Pancreas (tissue), 10 donors: Measurements from ENCODE around the gene ATRNL1. TPM values are rescaled to one million over a fixed set of nuclear protein-coding genes. Genes with fewer than 3 reads are reported as not detected.
"Not testable (repeated sequence)": the region's sequence is repeated elsewhere in the genome, so short reads cannot be mapped to it uniquely, and the experiment has no call there.

Experiments
- ATAC-seq, 4 donors: fragments of 200-7000 bp; cut with Tn5 transposase; one replicate each; pipeline versions ENCODE4 v1.8.0 to v1.9.1; 2020; ENCODE audit warnings: mild to moderate bottlenecking in 4 of 4, moderate library complexity in 4 of 4
- DNase-seq, 6 donors: peaks; one replicate each; pipeline ENCODE4 v3.0.0-alpha.2; 2020
- FAIRE-seq: peaks from 2 replicates; lab custom pipeline; 2012; peaks lifted over from hg19 to GRCh38; lab: Jason Lieb, UNC
- H3K27ac ChIP-seq, 4 donors: fragments of 200-600 bp; sonication (generic); 1 replicate in 3 of 4; 2 replicates in 1 of 4; pipeline versions ENCODE4 v1.5.0 to v1.8.0; 2020
- H3K27me3 ChIP-seq, 4 donors: fragments of 200-600 bp; one replicate each; pipeline ENCODE4 v1.8.0; 2021
- H3K36me3 ChIP-seq, 3 donors: fragments of 200-600 bp; sonication (generic) in 1 of 3; one replicate each; pipeline versions ENCODE4 v1.5.0 to v1.8.0; 2020 to 2021
- H3K4me1 ChIP-seq, 3 donors: fragments of 200-600 bp; one replicate each; pipeline ENCODE4 v1.8.0; 2021
- H3K4me3 ChIP-seq, 4 donors: fragments of 200-600 bp; sonication (generic) in 2 of 4; one replicate each; pipeline versions ENCODE4 v1.5.0 to v1.8.0; 2020 to 2021
- H3K9me3 ChIP-seq, 4 donors: fragments of 200-600 bp; one replicate each; pipeline ENCODE4 v1.8.0; 2021
- WGBS, 2 donors: extraction: QIAGEN DNeasy Blood & Tissue Kit; methylation state at CpG; one replicate each; pipeline ENCODE4 v1.1.7; 2013; 5-methylcytosine and 5-hydroxymethylcytosine counted together
- intact Hi-C, 3 donors: fragments of 100-400 bp; cut with DNase I; formaldehyde crosslinking; loops; one replicate each; pipeline versions ENCODE4 v1.11.1 to v1.14.2; 2022
- polyA plus RNA-seq, 2 donors: library from polyadenylated mRNA; stranded (reverse); fragments of 200-250 nt; gene quantifications; one replicate each; pipeline ENCODE4 v1.2.3, GENCODE V29; 2013
- total RNA-seq, 6 donors: library from RNA; stranded (reverse); fragmentation: NEBNext Ultra II Directional in 4 of 6; extraction: Animal tissue kit (Norgen Biotek cat#: 25700) in 4 of 6; gene quantifications; one replicate each; pipeline versions ENCODE4 v1.2.1 to v1.2.4, GENCODE V29; 2021 to 2023
- TF ChIP-seq, protein P1 (sequence below), 4 donors: fragments of 200-600 bp; sonication (generic) in 3 of 4; IDR thresholded peaks; one replicate each; pipeline versions ENCODE4 v1.5.0 to v1.8.0; 2021; ENCODE audit warnings: antibody characterized with exemption in 4 of 4
- donor health status: healthy with polysubstance abuse.
- donor health status: DM: no; HTN: no; CAD: no; lungs with moderate emphysema.
- donor health status: DM: no; HTN: no; CAD: no.
- donor health status: control.
- donor health status: control.
- donor health status: Bipolar disorder and iron deficiency.
- donor health status: DM: yes; HTN: yes; CAD: no.
- donor health status: DM: no; HTN: no; CAD: no.
- donor health status: DM: no; HTN: no; CAD: no.
- donor health status: DM: yes; HTN: yes; CAD: no.

ATRNL1 gene
- total and polyA plus RNA-seq, 8 donors = 0.91 to 5.7 (median 3.9) TPM

DNA sequence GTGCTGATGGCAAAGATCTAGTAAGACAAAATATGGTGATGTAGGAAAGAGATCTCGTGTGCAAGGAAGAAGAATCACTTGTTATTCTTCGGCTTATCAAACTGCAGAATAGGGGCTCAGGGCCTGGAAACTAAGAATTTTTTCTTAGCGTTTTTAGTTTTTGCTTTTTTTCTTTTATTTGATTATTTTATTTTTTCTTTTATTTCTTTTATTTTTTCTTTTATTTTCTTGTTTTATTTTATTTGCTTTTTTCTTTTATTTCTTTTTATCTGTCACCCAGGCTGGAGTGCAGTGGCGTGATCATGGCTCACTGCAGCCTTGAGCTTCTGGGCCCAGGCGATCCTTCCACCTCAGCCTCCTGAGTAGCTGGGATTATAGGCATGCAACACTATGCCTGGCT, 70.0 kb downstream of the ATRNL1 start:
- intact Hi-C loops = no loop called here
- no peak for DNase-seq
- Histone ChIP-seq H3K36me3 (no peaks in the 10 kb centered on the region), H3K4me1 (no peaks in the 10 kb centered on the region), H3K9me3 (no peaks in the 10 kb centered on the region), H3K27me3 (no peaks in the 10 kb centered on the region), H3K27ac (no peak overlapping the region), H3K4me3 (no peak overlapping the region)
- ATAC-seq = no peak
- TF ChIP-seq, protein P1, sequence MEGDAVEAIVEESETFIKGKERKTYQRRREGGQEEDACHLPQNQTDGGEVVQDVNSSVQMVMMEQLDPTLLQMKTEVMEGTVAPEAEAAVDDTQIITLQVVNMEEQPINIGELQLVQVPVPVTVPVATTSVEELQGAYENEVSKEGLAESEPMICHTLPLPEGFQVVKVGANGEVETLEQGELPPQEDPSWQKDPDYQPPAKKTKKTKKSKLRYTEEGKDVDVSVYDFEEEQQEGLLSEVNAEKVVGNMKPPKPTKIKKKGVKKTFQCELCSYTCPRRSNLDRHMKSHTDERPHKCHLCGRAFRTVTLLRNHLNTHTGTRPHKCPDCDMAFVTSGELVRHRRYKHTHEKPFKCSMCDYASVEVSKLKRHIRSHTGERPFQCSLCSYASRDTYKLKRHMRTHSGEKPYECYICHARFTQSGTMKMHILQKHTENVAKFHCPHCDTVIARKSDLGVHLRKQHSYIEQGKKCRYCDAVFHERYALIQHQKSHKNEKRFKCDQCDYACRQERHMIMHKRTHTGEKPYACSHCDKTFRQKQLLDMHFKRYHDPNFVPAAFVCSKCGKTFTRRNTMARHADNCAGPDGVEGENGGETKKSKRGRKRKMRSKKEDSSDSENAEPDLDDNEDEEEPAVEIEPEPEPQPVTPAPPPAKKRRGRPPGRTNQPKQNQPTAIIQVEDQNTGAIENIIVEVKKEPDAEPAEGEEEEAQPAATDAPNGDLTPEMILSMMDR (IDR thresholded peaks at IDR 0.05) = no peak
- WGBS, 2 donors = 93 to 96% methylated on average over 5 of the region's 5 CpGs
- no peak for FAIRE-seq

DNA sequence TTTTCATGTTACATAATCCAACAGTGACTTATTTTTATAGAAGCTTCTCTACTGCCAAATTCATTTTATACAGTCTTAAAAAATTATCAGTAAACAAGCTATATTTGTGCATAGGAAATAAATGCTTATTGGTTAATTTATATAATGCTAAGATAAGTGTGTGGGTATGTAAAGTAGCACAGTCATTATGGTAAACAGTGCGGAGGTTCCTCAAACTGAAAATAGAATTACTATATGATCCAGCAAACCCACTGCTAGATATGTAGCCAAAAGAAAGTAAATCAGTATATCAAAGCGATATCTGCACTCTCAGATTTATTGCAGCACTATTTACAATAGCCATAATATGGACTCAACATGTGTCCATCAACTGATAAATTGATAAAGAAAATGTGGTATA, 71.1 kb downstream of the ATRNL1 start:
- TF ChIP-seq, protein P1 (IDR thresholded peaks at IDR 0.05) = no peak
- intact Hi-C loops = no loop called here
- Histone ChIP-seq H3K36me3 (no peaks in the 10 kb centered on the region), H3K27me3 (no peaks in the 10 kb centered on the region), H3K4me3 (no peak overlapping the region), H3K4me1 (no peaks in the 10 kb centered on the region), H3K9me3 (no peaks in the 10 kb centered on the region), H3K27ac (no peak overlapping the region)
- FAIRE-seq (no peak), ATAC-seq (no peak), DNase-seq (no peak)
- WGBS, 2 donors = 85 to 87% methylated on average over 2 of the region's 2 CpGs

- Histone ChIP-seq H3K9me3 (no peaks in the 10 kb centered on the region), H3K36me3 (no peaks in the 10 kb centered on the region), H3K4me3 (no peak overlapping the region), H3K27ac (no peak overlapping the region), H3K4me1 (no peaks in the 10 kb centered on the region), H3K27me3 (no peaks in the 10 kb centered on the region)
- no peak for DNase-seq
- WGBS, 2 donors = 90 to 92% methylated on average over 2 of the region's 2 CpGs
- no peak for FAIRE-seq
- intact Hi-C loops = no loop called here
- TF ChIP-seq, protein P1 (IDR thresholded peaks at IDR 0.05) = no peak
- ATAC-seq = no peak
These were observed 74.6 kb downstream of the ATRNL1 start for GRCh38 chr10:115167751-115168150.

DNA sequence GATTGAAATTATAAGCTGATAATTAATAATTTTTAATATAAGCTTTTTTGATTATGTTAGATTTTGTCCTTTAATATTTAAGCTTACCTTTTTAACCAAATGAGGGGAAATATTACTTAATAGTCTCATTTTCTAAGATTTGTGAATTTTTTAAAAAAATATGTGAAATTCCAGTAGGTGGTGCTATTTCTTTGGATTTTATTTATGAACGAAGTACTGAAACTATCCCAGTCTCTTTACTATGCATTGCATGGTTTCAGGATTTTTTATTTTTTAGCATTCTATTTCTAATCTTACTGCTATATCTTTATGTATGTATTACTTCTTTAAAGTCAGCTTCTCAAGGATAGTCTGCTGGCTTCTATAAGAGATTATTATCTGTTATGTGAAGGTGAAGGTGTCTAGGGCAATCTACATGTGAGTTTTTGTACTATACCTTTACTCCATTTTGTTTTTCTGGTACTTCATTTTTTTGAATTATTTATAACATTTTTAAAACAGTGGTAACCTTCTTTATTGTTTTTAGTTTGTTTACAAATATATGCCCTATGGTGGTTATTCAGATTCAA, 78.3 kb downstream of the ATRNL1 start:
- no peak for DNase-seq
- Histone ChIP-seq H3K27me3 (no peaks in the 10 kb centered on the region), H3K9me3 (no peaks in the 10 kb centered on the region), H3K4me3 (no peak overlapping the region), H3K4me1 (no peaks in the 10 kb centered on the region), H3K36me3 (no peaks in the 10 kb centered on the region), H3K27ac (no peak overlapping the region)
- intact Hi-C loops = no loop called here
- FAIRE-seq = peak; percentile 92
- 5 to 9% methylated on average over 1 of the region's 1 CpG for WGBS, 2 donors
- ATAC-seq = no peak
- TF ChIP-seq, protein P1 (IDR thresholded peaks at IDR 0.05) = peak in 1 of 4 donors; percentile 43

DNA sequence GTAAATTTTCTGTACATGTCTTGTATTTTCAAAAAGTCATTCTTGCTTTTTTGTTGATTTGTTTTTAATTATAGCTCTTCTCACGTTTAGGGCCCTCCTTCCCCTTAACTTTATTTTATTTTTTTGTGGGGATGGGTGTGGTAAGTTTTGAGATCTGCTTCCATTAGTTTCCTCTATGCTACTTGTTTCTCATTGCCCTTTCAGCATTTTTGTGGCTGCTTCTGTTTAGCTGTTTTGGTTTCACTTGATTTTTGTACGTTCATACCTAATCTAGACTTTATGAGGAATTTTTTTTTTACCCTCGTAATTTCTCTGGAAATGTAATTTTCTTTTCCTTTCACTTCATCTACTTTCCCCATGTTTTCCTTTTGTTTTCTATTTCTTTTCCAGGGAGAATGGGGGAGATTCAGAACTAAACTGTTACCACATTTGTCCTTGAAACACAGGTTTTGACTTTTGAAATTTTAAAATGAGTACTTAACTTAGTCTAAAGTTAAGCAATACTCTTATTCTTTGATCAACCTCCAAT, 80.8 kb downstream of the ATRNL1 start:
- Histone ChIP-seq H3K27me3 (no peaks in the 10 kb centered on the region), H3K36me3 (no peaks in the 10 kb centered on the region), H3K4me3 (no peak overlapping the region), H3K4me1 (no peaks in the 10 kb centered on the region), H3K9me3 (no peaks in the 10 kb centered on the region), H3K27ac (no peak overlapping the region)
- DNase-seq = no peak
- WGBS, 2 donors = 80 to 83% methylated on average over 3 of the region's 3 CpGs
- TF ChIP-seq, protein P1 (IDR thresholded peaks at IDR 0.05) = no peak
- FAIRE-seq = no peak
- intact Hi-C loops = no loop called here
- ATAC-seq = no peak

DNA sequence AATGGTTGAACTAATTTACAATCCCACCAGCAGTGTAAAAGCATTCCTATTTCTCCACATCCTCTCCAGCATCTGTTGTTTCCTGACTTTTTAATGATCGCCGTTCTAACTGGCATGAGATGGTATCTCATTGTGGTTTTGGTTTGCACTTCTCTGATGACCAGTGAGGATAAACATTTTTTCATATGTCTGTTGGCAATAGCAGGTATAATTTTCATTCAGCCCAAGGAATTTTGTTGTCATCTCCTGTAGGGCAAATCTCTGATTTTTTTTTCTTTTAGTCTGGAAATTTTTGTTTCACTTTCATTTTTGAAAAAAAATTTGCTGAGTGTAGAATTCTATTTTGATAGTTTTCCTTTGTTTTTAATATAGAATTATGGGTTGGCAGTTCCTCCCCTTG, 114.1 kb downstream of the ATRNL1 start:
- H3K27ac ChIP-seq, ATAC-seq, H3K27me3 ChIP-seq, intact Hi-C loops, H3K9me3 ChIP-seq, FAIRE-seq, H3K36me3 ChIP-seq, H3K4me1 ChIP-seq, DNase-seq, H3K4me3 ChIP-seq: not testable (repeated sequence)
- 90 to 93% methylated on average over 2 of the region's 2 CpGs for WGBS, 2 donors
